GM19395 (cell line): ENCODE results near the gene CRBN.

Experiments
- ATAC-seq: cut with Tn5 transposase; IDR thresholded peaks from one replicate; pipeline ENCODE4 v1.9.1; 2021; ENCODE audit warnings: mild to moderate bottlenecking, moderate library complexity; ENCODE audit not compliant: unreplicated experiment

Gene CRBN

DNA sequence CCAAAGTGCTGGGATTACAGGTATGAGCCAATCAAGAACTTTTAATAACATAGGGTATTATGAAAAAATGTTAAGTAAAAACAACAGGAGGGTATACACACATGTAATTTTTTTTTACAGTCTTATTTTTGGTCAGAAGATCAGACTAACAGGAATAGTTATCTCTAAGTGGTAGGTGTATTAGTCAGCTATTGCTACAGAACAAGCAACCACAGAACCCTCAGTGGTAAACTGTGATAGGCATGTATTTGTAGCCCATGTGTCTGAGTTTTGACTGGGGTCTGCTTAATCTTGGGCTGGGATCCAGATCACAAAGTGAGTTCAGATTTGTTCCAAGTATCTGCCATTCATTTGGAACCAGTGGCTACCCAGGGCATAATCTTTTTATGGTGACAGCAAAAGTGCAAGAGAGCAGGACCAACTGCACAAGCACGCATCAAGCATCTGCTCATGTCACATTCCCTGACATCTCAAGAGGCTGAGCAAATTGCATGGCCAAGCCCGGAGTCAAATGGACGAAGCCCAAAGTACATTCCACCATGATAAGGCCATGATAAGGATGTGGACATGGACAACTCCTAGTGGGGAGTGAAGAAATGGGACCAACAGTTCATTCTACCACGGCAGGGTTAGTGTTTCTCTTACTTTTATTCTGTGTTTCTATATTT lies 66.3 kb downstream of the CRBN start:
- ATAC-seq: no peak

GRCh38 chr3:3110749-3111361 lies 68.6 kb downstream of the CRBN start:
- ATAC-seq: peak; percentile 55

DNA sequence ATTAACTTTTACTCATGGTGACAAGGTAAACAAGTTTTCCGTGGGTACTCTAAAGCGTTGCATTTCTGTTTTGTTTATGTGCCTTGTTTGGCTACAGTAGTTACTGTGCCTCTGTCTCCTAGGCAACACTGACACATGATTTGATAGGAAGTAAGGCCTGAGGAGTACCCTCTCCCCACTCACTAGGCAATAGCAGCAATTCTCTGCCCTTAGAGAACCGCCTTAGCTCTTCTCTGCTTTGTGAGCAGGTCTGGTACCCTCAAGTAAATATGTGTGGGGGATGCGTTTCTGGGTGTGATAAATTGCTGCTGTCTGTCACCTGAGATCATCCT lies 69.2 kb downstream of the CRBN start, which contains the start of gene IL5RA:
Gene IL5RA (minus strand): TSS at position 76 of the 332 bp plus-strand sequence. CDS start 5,390 bp downstream, outside the sequence.
- ATAC-seq: peak; percentile 46

- ATAC-seq: peak; percentile 70
Observed at GRCh38 chr3:3109407-3110298, 69.8 kb downstream of the CRBN start.

- ATAC-seq: no peak
Observed at GRCh38 chr3:3107858-3108257, 71.6 kb downstream of the CRBN start.

GRCh38 chr3:3107181-3107580 lies 72.3 kb downstream of the CRBN start:
- ATAC-seq: no peak

DNA sequence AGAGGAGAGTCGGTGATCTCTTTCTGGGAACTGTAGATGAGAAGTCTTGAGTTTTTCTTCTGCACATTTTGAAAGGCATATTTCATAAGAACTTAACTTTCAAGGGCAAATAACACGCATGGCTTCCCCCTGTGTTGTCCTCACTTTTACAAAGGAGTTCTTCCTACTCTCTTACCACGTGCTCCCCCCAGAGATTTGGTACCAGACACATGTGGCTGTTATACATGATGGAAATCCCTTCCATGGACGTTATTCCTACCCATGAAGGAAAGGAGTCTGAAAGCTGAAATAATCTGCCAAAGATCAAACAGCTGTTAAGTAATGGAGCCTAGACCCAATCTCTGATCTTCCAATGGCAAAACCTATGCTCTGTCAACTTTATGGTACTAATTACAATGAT lies 73.7 kb downstream of the CRBN start:
- no peak for ATAC-seq

DNA sequence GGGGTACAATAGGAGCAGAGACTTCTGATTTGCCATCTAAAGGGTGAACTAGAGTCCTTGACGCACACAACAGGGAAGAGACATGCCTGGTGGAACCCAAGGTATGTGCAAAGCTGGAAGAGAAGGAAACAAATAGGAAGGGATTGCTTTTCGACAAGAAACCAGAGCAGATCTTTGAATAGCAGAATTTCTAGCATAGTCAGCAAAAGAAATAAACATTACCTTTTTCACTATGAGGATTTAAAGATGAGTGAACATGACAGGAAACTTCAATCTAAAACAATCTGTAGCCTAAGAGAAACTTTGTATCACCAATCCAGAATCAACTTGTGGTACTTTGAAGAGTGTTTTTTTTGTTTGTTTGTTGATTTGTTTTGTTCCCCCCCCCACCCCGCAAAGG lies 74.2 kb downstream of the CRBN start:
- no peak for ATAC-seq

DNA sequence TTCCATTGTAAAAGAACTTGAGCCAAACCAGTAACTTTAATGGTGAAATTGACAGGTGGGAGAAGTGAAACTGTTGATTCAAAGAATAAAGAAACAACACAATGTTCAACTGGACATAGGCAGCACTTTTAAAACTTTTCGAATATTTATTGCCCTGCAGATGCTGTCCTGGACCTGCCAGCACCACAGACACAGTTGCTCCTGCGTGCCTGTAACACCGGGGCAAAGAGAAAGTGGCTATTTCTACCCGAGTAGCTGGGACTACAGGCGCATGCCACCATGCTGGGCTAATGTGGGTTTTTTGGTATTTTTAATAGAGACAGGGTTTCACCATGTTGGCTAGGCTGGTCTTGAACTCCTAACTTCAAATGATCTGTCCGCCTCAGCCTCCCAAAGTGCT lies 76.7 kb downstream of the CRBN start:
- ATAC-seq: no peak

DNA sequence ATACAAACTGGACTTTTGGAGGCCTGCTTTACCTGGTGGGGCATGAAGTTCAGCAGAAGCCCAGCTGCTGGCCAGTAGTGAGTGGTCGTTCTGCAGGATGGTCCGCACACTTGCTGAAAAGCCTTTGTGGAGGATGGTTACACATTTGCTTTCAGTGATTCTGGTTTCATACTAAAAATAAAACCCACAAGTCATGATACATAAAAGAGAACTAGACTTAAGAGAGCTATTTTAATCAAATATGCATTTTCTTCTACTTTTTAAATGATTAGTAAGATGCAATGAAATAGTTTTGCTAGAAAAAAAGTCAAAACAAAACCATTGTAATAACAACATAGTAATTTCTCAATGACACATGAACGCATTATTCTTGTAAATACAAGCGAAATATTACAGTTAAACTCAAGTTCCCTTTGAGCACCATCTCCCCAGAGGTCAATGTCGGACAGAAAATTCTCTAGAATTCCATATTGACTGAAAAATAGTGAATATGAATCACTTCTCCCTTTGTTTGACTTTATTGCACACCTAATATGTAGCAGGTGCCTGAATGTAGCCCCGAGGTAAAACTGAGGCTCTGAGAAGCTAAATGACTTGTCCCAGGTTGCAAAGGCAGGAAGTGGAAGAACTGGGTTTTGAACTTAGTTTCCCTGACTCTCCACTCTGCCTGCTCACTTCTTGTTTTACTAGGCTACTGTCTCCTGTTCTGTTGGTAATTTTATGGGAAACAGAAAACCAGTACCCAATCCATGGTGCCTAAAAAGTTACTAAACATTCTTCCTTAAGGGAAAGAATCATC lies 77.6 kb downstream of the CRBN start:
- ATAC-seq: peak; percentile 78
